ENCODE results near the gene CST5.

DNA sequence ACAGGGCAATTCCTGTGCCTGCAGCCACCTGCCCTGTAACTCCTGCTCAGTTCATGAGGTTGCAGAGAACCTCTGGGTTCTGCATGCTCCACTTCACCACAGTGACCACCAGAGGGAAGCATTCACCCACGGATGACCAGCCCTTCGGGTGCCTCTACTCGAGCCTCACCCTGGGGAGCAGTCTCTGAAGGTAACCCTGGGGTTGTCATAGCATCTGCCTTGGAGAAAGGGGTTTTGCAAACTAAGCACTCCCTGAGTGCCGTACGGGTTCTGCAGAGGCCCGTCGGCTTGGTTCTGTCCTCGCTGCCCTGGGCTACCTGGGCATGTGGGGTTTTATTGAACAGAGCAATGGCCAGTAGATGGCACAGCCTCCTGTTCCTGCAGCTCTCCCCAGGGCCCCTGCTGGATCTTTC lies 10.2 kb upstream of the CST5 start:
- TF ChIP-seq, protein P1, sequence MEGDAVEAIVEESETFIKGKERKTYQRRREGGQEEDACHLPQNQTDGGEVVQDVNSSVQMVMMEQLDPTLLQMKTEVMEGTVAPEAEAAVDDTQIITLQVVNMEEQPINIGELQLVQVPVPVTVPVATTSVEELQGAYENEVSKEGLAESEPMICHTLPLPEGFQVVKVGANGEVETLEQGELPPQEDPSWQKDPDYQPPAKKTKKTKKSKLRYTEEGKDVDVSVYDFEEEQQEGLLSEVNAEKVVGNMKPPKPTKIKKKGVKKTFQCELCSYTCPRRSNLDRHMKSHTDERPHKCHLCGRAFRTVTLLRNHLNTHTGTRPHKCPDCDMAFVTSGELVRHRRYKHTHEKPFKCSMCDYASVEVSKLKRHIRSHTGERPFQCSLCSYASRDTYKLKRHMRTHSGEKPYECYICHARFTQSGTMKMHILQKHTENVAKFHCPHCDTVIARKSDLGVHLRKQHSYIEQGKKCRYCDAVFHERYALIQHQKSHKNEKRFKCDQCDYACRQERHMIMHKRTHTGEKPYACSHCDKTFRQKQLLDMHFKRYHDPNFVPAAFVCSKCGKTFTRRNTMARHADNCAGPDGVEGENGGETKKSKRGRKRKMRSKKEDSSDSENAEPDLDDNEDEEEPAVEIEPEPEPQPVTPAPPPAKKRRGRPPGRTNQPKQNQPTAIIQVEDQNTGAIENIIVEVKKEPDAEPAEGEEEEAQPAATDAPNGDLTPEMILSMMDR (IDR thresholded peaks at IDR 0.05; ENCODE audit: poor library complexity), result peak; percentile 83
- TF ChIP-seq EZH2 (IDR thresholded peaks at IDR 0.05; ENCODE audit: borderline replicate concordance) (no peak), EZH2phosphoT487 (IDR thresholded peaks at IDR 0.05; ENCODE audit: low read depth, severe bottlenecking, unreplicated experiment) (no peak)
